Liver (tissue), 9 donors: Measurements from ENCODE around the gene ZSCAN25. TPM values are rescaled to one million over a fixed set of nuclear protein-coding genes. Genes with fewer than 3 reads are reported as not detected.
A peak's percentile ranks its signal among the peaks of the same experiment; 100 is the strongest.

ENCODE experiments used
- DNase-seq: peaks from one replicate; pipeline ENCODE4 v3.0.0-alpha.2; 2017; ENCODE audit warnings: low spot score
- H3K27ac ChIP-seq, 2 donors: one replicate each; pipeline ENCODE4 v1.7.0; 2013; ENCODE audit warnings: inconsistent platforms in 2 of 2, low read length in 2 of 2, control low read depth in 1 of 2, low read depth in 1 of 2, mild to moderate bottlenecking in 1 of 2
- H3K27me3 ChIP-seq, 4 donors: one replicate each; pipeline versions ENCODE4 v1.6.1 to v1.7.0; 2013; ENCODE audit warnings: low read length in 3 of 4, inconsistent platforms in 1 of 4, mild to moderate bottlenecking in 1 of 4, moderate library complexity in 1 of 4; ENCODE audit not compliant: control insufficient read depth in 4 of 4, insufficient read depth in 4 of 4
- H3K36me3 ChIP-seq, 4 donors: one replicate each; pipeline versions ENCODE4 v1.6.1 to v1.7.0; 2013; ENCODE audit warnings: low read length in 3 of 4, mild to moderate bottlenecking in 3 of 4, low read depth in 1 of 4, moderate library complexity in 1 of 4; ENCODE audit not compliant: control insufficient read depth in 4 of 4, insufficient read depth in 3 of 4
- H3K4me1 ChIP-seq, 4 donors: one replicate each; pipeline versions ENCODE4 v1.6.1 to v1.7.0; 2013; ENCODE audit warnings: low read length in 3 of 4, mild to moderate bottlenecking in 3 of 4, moderate library complexity in 1 of 4; ENCODE audit not compliant: control insufficient read depth in 4 of 4, insufficient read depth in 4 of 4
- H3K4me3 ChIP-seq, 3 donors: one replicate each; pipeline versions ENCODE4 v1.6.1 to v1.7.0; 2013; ENCODE audit warnings: low read length in 3 of 3, control low read depth in 1 of 3, low read depth in 1 of 3, mild to moderate bottlenecking in 1 of 3
- H3K9ac ChIP-seq, 2 donors: one replicate each; pipeline ENCODE4 v1.7.0; 2013; ENCODE audit warnings: low read length in 2 of 2, mild to moderate bottlenecking in 2 of 2, moderate library complexity in 2 of 2, control low read depth in 1 of 2, low read depth in 1 of 2
- H3K9me3 ChIP-seq, 4 donors: one replicate each; pipeline versions ENCODE4 v1.6.1 to v1.7.0; 2013; ENCODE audit warnings: low read length in 3 of 4; ENCODE audit not compliant: control insufficient read depth in 4 of 4
- EGR1 ChIP-seq, 2 donors: IDR thresholded peaks; 2 replicates each; pipeline ENCODE4 v1.6.1; 2016 to 2018; ENCODE audit warnings: antibody characterized with exemption in 2 of 2, low read depth in 2 of 2
- FOXA1 ChIP-seq: IDR thresholded peaks from 2 replicates; pipeline ENCODE4 v1.6.1; 2016; ENCODE audit warnings: antibody characterized with exemption
- FOXA2 ChIP-seq: IDR thresholded peaks from 2 replicates; pipeline ENCODE4 v1.6.1; 2016; ENCODE audit warnings: antibody characterized with exemption
- GABPA ChIP-seq, 2 donors: IDR thresholded peaks in 1 of 2; conservative IDR thresholded peaks in 1 of 2; 2 replicates each; pipeline ENCODE4 v1.6.1; 2016; ENCODE audit warnings: antibody characterized with exemption in 2 of 2, mild to moderate bottlenecking in 1 of 2, moderate library complexity in 1 of 2
- HNF4A ChIP-seq, 2 donors: conservative IDR thresholded peaks; 2 replicates each; pipeline ENCODE4 v1.6.1; 2016; ENCODE audit warnings: antibody characterized with exemption in 2 of 2, mild to moderate bottlenecking in 2 of 2
- HNF4G ChIP-seq: IDR thresholded peaks from 2 replicates; pipeline ENCODE4 v1.6.1; 2016; ENCODE audit warnings: antibody characterized with exemption
- MAX ChIP-seq: IDR thresholded peaks from 2 replicates; pipeline ENCODE4 v1.6.1; 2016; ENCODE audit warnings: antibody characterized with exemption
- NR2F2 ChIP-seq: IDR thresholded peaks from 2 replicates; pipeline ENCODE4 v1.6.1; 2016; ENCODE audit warnings: antibody characterized with exemption
- RAD21 ChIP-seq, 2 donors: IDR thresholded peaks; 2 replicates each; pipeline ENCODE4 v1.6.1; 2016; ENCODE audit warnings: antibody characterized with exemption in 2 of 2, mild to moderate bottlenecking in 2 of 2
- TAF1 ChIP-seq: conservative IDR thresholded peaks from 2 replicates; pipeline ENCODE4 v1.6.1; 2016; ENCODE audit warnings: antibody characterized with exemption, mild to moderate bottlenecking
- YY1 ChIP-seq: IDR thresholded peaks from 2 replicates; pipeline ENCODE4 v1.6.1; 2016; ENCODE audit warnings: antibody characterized with exemption, mild to moderate bottlenecking
- ZBTB33 ChIP-seq: IDR thresholded peaks from 2 replicates; pipeline ENCODE4 v1.6.1; 2016; ENCODE audit warnings: antibody characterized with exemption
- WGBS: extraction: QIAGEN DNeasy Blood & Tissue Kit; methylation state at CpG from one replicate; pipeline ENCODE4 v1.1.7; 2013; 5-methylcytosine and 5-hydroxymethylcytosine counted together
- polyA plus RNA-seq, 2 donors: library from polyadenylated mRNA; stranded (reverse) in 1 of 2; unstranded in 1 of 2; fragments of 200-250 nt in 1 of 2; fragments of >200 nt in 1 of 2; fragmentation: Nextera tagmentation in 1 of 2; extraction: Ambion mirVana in 1 of 2; gene quantifications; one replicate each; pipeline versions ENCODE4 v1.2.1 to v1.2.3, GENCODE V29; 2013 to 2015
- total RNA-seq, 2 donors: library from RNA; depleted of rRNA; stranded (reverse); fragments of >200 nt; gene quantifications; one replicate each; pipeline ENCODE4 v1.2.3, GENCODE V29; 2014
- TF ChIP-seq, protein P1 (sequence below): IDR thresholded peaks from 2 replicates; pipeline ENCODE4 v1.6.1; 2016; ENCODE audit warnings: antibody characterized with exemption
- TF ChIP-seq, protein P2 (sequence below): IDR thresholded peaks from 2 replicates; pipeline ENCODE4 v1.6.1; 2016; ENCODE audit warnings: antibody characterized with exemption, mild to moderate bottlenecking
- TF ChIP-seq, protein P3 (sequence below): fragments of 150-350 bp; IDR thresholded peaks from 2 replicates; pipeline ENCODE4 v1.5.1; 2017; ENCODE audit warnings: improper control_type of control experiment, low read depth, low read length; ENCODE audit not compliant: missing input control
- donor health status: healthy.
- donor health status: healthy.
- donor health status: healthy.
- donor health status: healthy.
- donor health status: healthy.

ZSCAN25 gene
- total and polyA plus RNA-seq, 4 donors, result 2.3 to 11.0 (median 5.9) TPM

DNA sequence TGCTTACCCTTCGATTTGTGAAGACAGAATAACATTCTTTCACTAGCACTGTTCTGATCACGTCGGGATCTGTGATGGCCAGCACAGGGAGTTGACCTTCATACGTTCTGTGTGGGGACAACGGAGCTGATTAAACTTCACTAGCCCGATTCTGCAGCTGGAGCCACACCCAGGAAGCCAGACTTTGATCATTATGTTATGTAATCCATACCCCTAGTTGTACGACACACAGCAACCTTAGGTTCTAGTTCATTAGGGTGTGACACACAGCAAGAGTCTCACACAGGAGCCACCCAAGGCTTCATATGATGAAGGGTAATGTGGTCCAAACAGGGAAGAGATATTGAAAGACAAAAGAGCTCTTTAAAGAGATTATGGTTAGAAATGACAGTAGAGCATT, 55.8 kb downstream of the ZSCAN25 start:
- Histone ChIP-seq H3K27ac (no peak overlapping the region), H3K9me3 (no peaks in the 10 kb centered on the region), H3K9ac (no peak overlapping the region), H3K4me1 (peaks cover 0 to 17% (median 4%) of the 10 kb centered on the region in 4 donors), H3K27me3 (no peaks in the 10 kb centered on the region), H3K4me3 (no peak overlapping the region), H3K36me3 (peaks cover 8 to 74% (median 59%) of the 10 kb centered on the region in 4 donors)
- TF ChIP-seq EGR1 (IDR thresholded peaks at IDR 0.05; ENCODE audit: low read depth in 2 of 2) (peak in 1 of 2 donors; percentile 17), FOXA1 (no peak), RAD21 (IDR thresholded peaks at IDR 0.05) (peak in 1 of 2 donors; percentile 3), HNF4A (conservative IDR thresholded peaks at IDR 0.05) (peak; percentile 24 to 31), FOXA2 (no peak)
- TF ChIP-seq, protein P1, sequence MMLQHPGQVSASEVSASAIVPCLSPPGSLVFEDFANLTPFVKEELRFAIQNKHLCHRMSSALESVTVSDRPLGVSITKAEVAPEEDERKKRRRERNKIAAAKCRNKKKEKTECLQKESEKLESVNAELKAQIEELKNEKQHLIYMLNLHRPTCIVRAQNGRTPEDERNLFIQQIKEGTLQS, result peak; percentile 15
- no peak for DNase-seq
- 58% methylated on average over 7 of the region's 7 CpGs for WGBS

- TF ChIP-seq TAF1, result no peak
- no peak for TF ChIP-seq YY1
- no peak for TF ChIP-seq RAD21 (IDR thresholded peaks at IDR 0.05)
- no peak for TF ChIP-seq FOXA2
- TF ChIP-seq ZBTB33, result no peak
- H3K4me1 ChIP-seq, result peaks cover 0 to 18% (median 5%) of the 10 kb centered on the region in 4 donors
- no peaks in the 10 kb centered on the region for H3K9me3 ChIP-seq
- H3K36me3 ChIP-seq, result peaks cover 10 to 68% (median 52%) of the 10 kb centered on the region in 4 donors
- no peak overlapping the region for H3K9ac ChIP-seq
- H3K27ac ChIP-seq, result peak overlapping the region; percentile 79 to 89
- H3K27me3 ChIP-seq, result no peaks in the 10 kb centered on the region
- WGBS, result 78% methylated on average over 2 of the region's 2 CpGs
- DNase-seq, result no peak
- H3K4me3 ChIP-seq, result no peak overlapping the region
These were observed 58.4 kb downstream of the ZSCAN25 start for GRCh38 chr7:99674995-99675742.

DNA sequence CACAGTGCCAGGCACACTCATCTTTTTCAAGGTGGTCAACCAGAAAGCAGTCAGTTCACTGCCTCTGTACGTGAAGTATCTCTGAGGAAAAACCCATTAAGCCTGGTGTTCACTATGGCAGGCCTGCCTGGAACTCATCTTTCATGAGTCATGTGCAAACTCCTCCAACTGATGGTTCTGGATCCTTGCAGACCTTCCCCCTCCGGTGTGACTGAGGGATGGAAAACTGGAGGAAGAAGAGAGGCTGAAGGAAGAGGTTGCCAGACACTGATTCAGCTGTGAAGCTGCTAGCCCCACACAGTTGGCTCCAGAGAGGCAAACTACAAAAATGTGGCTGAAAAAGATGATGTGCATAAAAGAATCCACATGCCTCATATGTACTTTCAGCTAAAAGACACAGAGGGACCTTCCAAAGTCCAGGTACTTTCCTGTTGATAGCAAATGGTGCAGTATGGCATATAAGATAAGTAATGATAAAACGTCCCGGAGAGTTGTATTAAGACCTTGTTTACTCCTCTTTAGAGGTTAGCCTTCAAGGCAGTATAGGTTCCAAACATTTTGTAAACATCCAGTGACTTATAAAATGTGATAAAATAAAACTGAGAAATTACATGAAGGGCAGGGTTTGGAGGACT, 60.4 kb downstream of the ZSCAN25 start:
- H3K9me3 ChIP-seq, result no peaks in the 10 kb centered on the region
- 37% methylated on average over 4 of the region's 4 CpGs for WGBS
- DNase-seq, result no peak
- H3K9ac ChIP-seq, result peak overlapping the region in 1 of 2 donors; percentile 97
- peaks cover 0 to 24% (median 6%) of the 10 kb centered on the region in 4 donors for H3K4me1 ChIP-seq
- no peaks in the 10 kb centered on the region for H3K27me3 ChIP-seq
- H3K27ac ChIP-seq, result peak overlapping the region; percentile 79 to 89
- H3K4me3 ChIP-seq, result peak overlapping the region; percentile 58 to 95 (median 74)
- peaks cover 5 to 55% (median 40%) of the 10 kb centered on the region in 4 donors for H3K36me3 ChIP-seq
- no peak for TF ChIP-seq NR2F2
- TF ChIP-seq ZBTB33, result no peak
- peak in 1 of 2 donors; percentile 47 for TF ChIP-seq EGR1 (IDR thresholded peaks at IDR 0.05; ENCODE audit: low read depth in 2 of 2)
- TF ChIP-seq GABPA (IDR thresholded peaks at IDR 0.05 in 1 of 2, conservative IDR thresholded peaks at IDR 0.05 in 1 of 2), result no peak
- TF ChIP-seq, protein P2, sequence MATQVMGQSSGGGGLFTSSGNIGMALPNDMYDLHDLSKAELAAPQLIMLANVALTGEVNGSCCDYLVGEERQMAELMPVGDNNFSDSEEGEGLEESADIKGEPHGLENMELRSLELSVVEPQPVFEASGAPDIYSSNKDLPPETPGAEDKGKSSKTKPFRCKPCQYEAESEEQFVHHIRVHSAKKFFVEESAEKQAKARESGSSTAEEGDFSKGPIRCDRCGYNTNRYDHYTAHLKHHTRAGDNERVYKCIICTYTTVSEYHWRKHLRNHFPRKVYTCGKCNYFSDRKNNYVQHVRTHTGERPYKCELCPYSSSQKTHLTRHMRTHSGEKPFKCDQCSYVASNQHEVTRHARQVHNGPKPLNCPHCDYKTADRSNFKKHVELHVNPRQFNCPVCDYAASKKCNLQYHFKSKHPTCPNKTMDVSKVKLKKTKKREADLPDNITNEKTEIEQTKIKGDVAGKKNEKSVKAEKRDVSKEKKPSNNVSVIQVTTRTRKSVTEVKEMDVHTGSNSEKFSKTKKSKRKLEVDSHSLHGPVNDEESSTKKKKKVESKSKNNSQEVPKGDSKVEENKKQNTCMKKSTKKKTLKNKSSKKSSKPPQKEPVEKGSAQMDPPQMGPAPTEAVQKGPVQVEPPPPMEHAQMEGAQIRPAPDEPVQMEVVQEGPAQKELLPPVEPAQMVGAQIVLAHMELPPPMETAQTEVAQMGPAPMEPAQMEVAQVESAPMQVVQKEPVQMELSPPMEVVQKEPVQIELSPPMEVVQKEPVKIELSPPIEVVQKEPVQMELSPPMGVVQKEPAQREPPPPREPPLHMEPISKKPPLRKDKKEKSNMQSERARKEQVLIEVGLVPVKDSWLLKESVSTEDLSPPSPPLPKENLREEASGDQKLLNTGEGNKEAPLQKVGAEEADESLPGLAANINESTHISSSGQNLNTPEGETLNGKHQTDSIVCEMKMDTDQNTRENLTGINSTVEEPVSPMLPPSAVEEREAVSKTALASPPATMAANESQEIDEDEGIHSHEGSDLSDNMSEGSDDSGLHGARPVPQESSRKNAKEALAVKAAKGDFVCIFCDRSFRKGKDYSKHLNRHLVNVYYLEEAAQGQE, result no peak
- no peak for TF ChIP-seq MAX
- no peak for TF ChIP-seq FOXA1
- TF ChIP-seq, protein P3, sequence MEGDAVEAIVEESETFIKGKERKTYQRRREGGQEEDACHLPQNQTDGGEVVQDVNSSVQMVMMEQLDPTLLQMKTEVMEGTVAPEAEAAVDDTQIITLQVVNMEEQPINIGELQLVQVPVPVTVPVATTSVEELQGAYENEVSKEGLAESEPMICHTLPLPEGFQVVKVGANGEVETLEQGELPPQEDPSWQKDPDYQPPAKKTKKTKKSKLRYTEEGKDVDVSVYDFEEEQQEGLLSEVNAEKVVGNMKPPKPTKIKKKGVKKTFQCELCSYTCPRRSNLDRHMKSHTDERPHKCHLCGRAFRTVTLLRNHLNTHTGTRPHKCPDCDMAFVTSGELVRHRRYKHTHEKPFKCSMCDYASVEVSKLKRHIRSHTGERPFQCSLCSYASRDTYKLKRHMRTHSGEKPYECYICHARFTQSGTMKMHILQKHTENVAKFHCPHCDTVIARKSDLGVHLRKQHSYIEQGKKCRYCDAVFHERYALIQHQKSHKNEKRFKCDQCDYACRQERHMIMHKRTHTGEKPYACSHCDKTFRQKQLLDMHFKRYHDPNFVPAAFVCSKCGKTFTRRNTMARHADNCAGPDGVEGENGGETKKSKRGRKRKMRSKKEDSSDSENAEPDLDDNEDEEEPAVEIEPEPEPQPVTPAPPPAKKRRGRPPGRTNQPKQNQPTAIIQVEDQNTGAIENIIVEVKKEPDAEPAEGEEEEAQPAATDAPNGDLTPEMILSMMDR, result no peak
- no peak for TF ChIP-seq HNF4G
